NCI-H1436 treated with DMSO at 0.1 percent for 48 hours (cell line): ENCODE measurements around the gene PDGFB.
"Not testable (repeated sequence)": the region's sequence is repeated elsewhere in the genome, so short reads cannot be mapped to it uniquely, and the experiment has no call there.

Experiments
- DNase-seq: peaks from one replicate; lab custom pipeline; 2025; lab: John Stamatoyannopoulos, UW

The PDGFB gene

GRCh38 chr22:39226353-39226752 is 18.4 kb downstream of the PDGFB start:
- DNase-seq: no peak

GRCh38 chr22:39225591-39225990 is 19.2 kb downstream of the PDGFB start:
- no peak for DNase-seq

- DNase-seq: no peak
Observed at GRCh38 chr22:39224550-39224949, 20.2 kb downstream of the PDGFB start.

- DNase-seq: no peak
Observed at GRCh38 chr22:39223091-39223710, 21.6 kb downstream of the PDGFB start.

GRCh38 chr22:39221999-39222686 is 22.6 kb downstream of the PDGFB start:
- no peak for DNase-seq

GRCh38 chr22:39220890-39221850 is 23.6 kb downstream of the PDGFB start:
- DNase-seq: no peak

- no peak for DNase-seq
Observed at GRCh38 chr22:39220450-39220849, 24.3 kb downstream of the PDGFB start.

- no peak for DNase-seq
Observed at GRCh38 chr22:39219071-39220039, 25.4 kb downstream of the PDGFB start.

GRCh38 chr22:39218432-39218831 is 26.4 kb downstream of the PDGFB start:
- DNase-seq: not testable (repeated sequence)

GRCh38 chr22:39216143-39216490 is 28.7 kb downstream of the PDGFB start:
- no peak for DNase-seq

GRCh38 chr22:39215426-39216142 is 29.2 kb downstream of the PDGFB start:
- DNase-seq: no peak

- no peak for DNase-seq
Observed at GRCh38 chr22:39215070-39215396, 29.7 kb downstream of the PDGFB start.

- DNase-seq: no peak
Observed at GRCh38 chr22:39214383-39215069, 30.3 kb downstream of the PDGFB start.

GRCh38 chr22:39214006-39214382 is 30.8 kb downstream of the PDGFB start:
- DNase-seq: no peak

- DNase-seq: no peak
Observed at GRCh38 chr22:39212721-39213376, 31.9 kb downstream of the PDGFB start.

- no peak for DNase-seq
Observed at GRCh38 chr22:39209756-39210155, 35.0 kb downstream of the PDGFB start.

- DNase-seq: no peak
Observed at GRCh38 chr22:39208013-39208680, 36.6 kb downstream of the PDGFB start.

GRCh38 chr22:39207141-39208012 is 37.4 kb downstream of the PDGFB start:
- DNase-seq: no peak
